GM21367 (cell line): ENCODE data around the gene RTBDN.
A peak's percentile ranks its signal among the peaks of the same experiment; 100 is the strongest.
"Not testable (repeated sequence)": the region's sequence is repeated elsewhere in the genome, so short reads cannot be mapped to it uniquely, and the experiment has no call there.

Source experiments
- ATAC-seq: cut with Tn5 transposase; IDR thresholded peaks from one replicate; pipeline ENCODE4 v1.9.1; 2021; ENCODE audit not compliant: unreplicated experiment

RTBDN gene

DNA sequence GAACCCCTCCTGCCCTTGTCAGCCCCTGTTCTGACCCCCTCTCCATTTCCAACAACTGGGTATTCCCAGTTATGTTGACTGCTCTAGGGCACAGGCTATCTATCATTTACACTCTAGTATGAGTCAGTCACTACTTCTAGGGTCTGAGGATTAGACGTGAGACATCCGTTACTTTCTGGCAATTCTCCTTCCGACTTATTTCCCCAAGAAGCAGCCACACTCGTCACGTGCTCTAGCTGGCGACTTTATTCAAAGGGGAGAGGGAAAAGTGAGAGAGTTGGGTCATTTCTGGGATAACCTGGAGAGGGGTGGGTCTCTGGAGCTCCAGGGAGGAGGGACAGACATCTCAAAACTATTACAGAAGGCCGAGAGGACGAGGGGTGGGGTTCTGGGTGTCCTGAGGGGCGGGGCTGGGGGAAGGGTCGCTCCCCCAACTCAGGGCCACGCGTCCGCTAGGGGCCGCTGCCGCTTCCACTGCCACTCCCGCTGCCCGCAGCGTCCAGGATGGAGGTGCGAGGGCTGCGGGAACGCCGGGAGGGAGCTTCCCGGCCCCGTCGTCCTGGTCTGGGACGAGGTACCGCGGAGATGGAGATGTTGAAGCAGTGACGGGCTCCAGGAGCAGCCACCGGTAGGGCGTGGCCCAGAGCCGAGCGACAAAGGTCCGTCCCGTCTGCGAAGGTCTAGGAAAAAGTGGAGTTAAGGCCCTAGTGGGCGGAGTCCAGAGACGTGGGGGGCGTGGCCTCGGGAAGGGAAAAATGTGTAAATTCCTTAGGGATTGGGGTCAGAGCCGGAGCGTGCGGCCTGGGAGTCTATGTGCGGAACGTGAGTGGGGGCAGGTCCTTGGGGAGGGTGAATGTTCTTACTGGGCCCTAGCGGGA lies 8.9 kb downstream of the RTBDN start:
- no peak for ATAC-seq

DNA sequence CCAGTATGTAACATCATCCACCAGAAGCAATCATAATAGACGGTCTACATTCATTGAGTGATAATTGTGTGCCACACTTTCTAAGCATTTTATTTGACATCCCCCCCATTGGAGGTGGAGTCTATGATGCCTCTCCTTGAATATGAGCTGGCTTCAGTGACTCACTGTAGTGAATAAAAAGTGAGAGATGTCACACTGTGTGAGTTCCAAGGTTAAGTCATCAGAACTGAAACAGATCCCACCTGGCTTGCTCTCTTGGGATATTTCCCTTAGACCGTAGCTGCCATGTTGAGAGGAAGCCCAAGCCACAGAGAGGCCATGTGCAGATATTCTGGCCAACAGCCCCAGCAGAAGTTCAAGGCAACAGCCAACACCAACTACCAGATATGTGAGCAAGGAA lies 12.6 kb downstream of the RTBDN start:
- ATAC-seq: no peak

DNA sequence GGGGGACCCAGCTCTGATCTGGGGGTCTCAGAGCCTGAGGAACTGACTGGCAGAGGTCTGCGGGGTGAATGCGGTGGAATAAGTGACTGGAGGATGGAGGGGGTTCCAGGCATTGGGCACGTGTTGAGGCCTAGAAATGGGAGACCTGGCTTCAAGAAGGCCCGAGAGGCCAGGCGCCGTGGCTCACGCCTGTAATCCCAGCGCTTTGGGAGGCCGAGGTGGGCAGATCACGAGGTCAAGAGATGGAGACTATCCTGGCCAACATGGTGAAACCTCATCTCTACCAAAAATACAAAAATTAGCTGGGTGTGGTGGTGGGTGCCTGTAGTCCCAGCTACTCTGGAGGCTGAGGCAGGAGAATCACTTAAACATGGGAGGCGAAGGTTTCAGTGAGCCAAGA lies 16.6 kb downstream of the RTBDN start:
- not testable (repeated sequence) for ATAC-seq

DNA sequence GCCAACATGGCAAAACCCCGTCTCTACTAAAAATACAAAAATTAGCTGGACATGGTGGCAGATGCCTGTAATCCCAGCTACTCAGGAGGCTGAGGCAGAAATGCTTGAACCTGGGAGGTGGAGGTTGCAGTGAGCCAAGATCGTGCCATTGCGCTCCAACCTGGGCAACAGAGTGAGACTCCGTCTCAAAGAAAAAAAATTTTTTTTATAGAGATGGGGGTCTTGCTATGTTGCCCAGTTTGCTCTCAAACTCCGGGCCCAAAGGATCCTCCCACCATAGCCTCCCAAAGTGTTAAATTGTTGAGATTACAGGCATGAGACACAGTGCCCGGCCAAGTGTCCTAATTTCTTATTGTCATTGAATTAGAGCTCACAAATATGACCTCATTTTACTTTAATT lies 17.2 kb downstream of the RTBDN start:
- ATAC-seq: not testable (repeated sequence)

DNA sequence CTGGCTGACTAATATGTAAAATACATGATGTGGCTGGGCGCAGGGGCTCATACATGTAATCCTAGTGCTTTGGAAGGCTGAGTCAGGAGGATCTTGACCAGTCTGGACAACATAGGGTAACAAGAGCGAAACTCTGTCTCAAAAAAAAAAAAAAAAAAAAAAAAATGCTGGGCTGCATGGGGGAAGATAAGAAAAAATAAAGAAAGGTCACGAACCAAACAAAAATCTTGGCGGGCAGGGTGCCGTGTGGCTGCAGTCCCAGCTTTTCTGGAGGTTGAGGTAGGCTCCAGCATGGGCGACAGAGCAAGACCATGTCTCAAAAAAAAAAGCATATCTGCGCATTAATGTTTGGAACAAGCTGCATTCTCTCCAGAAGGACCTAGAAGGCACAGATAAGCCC lies 19.3 kb downstream of the RTBDN start:
- ATAC-seq: no peak

DNA sequence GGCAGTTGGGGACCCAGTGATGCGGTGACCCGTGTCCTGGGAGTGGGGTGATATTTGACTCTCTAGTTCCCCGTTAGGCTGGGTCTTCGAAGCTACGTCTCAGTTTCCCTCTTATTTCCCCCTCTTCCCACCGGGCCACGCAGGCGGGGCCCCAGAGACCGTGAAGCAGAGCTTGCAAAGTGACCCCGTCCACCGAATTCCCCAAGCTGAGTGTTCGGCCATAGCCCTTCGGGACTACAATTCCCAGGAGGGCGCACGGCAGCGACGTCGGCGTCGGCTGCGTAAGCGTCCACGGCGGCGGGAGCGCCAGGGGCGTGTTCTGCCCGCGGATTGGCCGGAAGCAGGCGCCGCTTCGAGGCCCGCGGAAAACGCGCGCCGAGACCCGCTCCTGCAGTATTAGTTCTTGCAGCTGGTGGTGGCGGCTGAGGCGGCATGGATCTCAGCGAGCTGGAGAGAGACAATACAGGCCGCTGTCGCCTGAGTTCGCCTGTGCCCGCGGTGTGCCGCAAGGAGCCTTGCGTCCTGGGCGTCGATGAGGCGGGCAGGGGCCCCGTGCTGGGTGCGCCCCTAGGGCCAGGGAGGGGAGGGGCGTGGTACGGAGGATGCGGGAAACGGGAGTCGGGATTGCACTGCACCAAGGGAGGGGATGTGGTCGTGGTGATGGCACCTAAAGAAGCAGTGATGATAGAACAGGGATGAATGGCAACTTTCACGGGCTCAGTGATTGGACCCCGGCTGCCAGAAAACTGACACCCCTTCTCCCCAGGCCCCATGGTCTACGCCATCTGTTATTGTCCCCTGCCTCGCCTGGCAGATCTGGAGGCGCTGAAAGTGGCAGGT lies 27.9 kb downstream of the RTBDN start, which contains the start of gene RNASEH2A:
TSS of gene RNASEH2A (plus strand) at position 343 of the 840 bp plus-strand sequence. CDS start at position 433, 90 bp downstream.
- ATAC-seq: peak; percentile 47

DNA sequence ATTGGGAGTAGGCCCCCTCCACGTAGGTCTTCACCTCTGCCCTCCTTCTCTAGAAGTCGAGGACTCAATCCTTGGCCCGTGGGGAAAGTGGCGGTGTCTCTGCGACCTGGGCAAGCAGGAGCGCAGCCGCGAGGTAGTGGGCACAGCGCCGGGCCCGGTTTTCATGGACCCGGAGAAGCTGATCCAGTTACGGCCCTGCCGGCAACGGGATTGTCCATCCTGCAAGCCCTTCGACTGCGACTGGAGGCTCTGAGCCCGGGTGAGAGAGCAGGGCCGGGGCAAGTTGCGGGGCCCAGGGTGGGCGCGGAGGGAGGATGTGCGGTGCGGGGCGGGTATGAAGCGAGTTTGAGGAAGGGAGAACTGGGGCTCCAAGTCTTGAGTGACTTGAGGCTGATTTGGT lies 30.3 kb downstream of the RTBDN start:
- no peak for ATAC-seq

DNA sequence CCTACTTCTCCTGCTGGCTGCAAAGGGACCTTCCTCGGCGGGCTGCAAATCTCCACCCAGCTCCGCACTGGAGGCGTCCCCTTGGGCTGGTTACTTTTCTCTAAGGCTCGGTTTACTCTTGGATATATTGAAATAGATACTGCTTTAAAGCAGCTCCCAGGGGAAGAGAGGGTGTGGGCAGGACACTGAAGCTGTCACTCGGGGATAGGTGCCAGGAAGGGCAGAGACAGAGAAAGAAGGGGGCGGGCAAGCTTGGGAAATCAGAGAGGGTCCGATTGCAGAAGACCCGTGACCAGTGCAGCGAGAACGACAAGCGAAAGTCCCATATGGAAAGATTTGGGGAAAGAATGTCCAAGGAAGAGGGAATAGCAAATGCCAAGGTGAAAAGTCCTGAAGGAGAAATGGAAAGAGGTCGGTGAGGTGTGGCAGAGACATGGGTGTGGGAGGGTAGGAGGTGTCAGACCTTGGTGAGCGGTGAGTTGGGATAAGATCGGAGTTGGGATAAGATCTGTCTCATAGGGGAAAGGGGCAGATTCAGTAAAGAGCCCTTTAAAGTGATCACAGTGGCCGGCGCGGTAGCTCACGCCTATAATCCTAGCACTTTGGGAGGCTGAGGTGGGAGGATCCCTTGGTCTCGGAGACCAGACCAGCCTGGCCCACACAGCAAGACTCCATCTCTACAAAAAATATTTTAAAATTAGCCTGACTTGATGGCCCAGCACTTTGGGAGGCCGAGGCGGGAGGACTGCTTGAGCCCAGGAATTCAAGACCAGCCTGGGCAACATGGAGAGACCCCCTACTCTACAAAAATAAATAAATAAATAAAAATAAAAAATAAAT lies 31.9 kb downstream of the RTBDN start:
- no peak for ATAC-seq

DNA sequence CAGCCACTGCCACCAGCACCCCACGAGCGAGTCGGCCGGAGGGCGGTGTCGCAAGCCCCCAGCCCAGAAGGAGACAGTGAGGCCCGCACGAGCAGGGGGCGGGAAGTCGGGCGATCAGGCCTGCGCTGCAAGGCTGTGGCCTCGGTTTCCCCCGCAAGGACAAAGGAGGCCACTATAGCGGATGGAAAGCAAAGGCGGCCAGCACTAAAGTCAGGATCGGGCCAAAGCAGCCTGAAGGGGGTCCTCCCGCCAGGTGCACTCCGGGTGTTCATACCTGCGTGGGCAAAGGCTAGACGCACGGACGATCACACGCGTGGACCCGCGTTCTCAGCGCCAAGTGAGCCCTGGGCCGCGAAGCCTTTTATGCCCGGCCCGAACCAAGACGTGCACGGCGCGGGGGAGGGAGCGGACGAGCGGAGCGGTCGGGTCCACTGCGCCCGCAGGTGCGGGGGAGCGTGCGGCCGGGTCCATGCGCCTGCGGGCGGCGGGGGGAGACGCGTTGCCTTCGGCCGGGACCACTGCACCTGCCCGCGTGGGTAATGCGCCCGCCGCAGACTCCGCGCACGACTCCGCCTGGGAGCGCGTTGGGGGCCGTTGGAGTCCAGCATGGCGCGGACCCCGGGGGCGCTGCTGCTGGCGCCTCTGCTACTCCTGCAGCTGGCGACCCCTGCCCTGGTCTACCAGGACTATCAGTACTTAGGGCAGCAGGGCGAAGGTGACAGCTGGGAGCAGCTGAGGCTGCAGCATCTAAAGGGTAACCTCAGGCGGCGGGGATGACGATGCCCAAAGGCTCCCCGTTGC lies 32.7 kb downstream of the RTBDN start, which contains the start of the genes PRDX2 and THSD8:
TSS of gene PRDX2 (minus strand) at position 335 of the 801 bp plus-strand sequence. CDS start 539 bp downstream, outside the sequence.
TSS of gene THSD8 (plus strand) at position 604 of the 801 bp plus-strand sequence. CDS start at position 607, 3 bp downstream.
- no peak for ATAC-seq

DNA sequence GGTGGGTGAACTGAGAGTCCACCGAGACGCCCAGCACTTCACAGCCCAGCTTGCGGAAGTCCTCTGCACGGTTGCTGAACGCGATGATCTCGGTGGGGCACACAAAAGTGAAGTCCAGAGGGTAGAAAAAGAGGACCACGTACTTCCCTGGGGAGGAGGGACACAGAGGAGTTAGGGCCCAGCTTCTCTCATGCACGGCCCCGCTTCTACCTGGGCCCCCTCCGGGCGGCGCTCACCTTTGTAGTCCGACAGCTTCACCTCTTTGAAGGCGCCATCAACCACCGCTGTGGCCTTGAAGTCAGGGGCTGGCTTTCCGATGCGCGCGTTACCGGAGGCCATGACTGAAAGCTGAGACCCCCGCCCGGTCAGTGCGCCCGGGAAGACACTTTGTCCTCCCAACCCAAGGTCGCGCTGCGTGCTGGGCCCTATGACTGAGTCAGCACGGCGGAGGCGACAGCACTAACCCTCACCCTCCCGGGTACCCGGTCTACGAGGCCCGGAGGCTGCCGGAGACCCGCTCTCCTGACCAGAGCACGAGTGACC lies 33.4 kb downstream of the RTBDN start:
- ATAC-seq: no peak

DNA sequence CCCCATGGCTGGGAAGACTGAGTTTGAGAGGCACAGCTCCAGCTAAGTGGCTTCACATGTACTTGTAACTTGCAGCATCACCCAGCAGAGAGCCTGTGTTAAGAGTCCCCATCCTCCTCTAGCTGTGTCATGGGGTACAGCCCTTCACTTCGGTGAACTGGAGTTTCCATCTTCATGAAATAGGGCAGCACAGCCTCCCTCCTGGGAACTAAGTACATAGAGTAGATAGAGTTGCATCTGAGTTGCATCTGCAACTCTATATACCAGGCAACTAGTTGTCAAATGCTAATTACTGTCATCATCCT lies 34.0 kb downstream of the RTBDN start:
- ATAC-seq: no peak

DNA sequence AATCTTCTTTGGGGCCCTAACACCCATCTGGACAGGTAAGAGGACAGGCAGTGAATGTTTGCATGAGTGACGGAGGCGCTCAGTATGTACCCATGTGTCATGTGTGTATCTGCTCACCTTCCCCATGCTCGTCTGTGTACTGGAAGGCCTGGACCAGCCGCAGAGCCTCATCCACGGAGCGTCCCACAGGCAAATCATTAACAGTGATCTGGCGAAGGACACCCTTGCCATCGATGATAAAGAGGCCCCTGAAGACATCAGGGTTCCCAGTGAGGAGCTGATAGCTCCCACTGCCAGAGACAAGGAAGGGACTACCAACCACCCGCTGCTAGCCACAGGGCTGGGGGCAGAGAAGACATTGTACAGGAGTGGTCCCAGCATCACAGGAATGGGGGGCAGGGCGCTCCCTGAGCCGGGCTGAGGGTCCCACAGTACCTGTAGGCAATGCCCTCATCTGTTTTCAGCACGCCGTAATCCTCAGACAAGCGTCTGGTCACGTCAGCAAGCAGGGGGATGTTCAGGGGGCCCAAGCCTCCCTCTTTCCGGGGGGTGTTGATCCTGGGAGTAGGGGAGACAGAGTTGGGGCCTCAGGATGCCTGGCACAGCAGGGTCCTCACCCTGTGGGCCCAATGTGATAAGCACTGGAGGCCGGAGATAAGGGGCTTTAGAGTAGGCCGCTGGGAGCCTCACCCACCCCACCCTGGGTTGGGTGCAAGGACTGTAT lies 34.5 kb downstream of the RTBDN start:
- ATAC-seq: no peak

DNA sequence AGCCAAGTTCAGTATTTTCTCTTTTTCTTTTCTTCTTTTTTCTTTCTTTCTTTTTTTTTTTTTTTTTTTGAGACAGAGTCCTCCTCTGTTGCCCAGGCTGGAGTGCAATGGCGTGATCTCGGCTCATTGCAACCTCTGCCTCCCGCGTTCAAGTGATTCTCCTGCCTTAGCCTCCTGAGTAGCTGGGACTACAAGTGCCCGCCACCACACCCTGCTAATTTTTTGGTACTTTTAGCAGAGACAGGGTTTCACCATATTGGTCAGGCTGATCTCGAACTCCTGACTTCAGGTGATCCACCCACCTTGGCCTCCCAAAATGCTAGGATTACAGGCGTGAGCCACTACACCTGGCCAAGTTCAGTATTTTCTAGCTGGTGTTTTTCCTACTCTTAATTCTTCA lies 36.8 kb downstream of the RTBDN start:
- ATAC-seq: not testable (repeated sequence)

DNA sequence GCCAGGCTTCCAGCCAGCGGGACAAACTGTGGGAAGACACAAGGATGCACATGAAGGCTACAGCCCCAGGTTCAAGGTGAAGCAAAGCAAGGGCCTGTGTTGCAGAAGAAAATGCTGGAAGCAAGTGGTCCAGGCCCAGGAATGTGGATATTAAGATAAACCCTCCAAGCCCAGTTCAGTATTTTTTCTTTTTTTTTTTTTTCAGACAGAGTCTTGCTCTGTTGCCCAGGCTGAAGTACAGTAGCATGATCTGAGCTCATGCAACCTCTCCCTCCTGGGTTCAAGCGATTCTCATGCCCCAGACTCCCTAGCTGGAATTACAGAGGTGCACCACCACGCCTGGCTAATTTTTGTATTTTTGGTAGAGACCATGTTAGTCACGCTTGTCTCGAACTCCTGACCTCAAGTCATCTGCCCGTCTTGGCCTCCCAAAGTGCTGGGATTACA lies 37.2 kb downstream of the RTBDN start:
- no peak for ATAC-seq

DNA sequence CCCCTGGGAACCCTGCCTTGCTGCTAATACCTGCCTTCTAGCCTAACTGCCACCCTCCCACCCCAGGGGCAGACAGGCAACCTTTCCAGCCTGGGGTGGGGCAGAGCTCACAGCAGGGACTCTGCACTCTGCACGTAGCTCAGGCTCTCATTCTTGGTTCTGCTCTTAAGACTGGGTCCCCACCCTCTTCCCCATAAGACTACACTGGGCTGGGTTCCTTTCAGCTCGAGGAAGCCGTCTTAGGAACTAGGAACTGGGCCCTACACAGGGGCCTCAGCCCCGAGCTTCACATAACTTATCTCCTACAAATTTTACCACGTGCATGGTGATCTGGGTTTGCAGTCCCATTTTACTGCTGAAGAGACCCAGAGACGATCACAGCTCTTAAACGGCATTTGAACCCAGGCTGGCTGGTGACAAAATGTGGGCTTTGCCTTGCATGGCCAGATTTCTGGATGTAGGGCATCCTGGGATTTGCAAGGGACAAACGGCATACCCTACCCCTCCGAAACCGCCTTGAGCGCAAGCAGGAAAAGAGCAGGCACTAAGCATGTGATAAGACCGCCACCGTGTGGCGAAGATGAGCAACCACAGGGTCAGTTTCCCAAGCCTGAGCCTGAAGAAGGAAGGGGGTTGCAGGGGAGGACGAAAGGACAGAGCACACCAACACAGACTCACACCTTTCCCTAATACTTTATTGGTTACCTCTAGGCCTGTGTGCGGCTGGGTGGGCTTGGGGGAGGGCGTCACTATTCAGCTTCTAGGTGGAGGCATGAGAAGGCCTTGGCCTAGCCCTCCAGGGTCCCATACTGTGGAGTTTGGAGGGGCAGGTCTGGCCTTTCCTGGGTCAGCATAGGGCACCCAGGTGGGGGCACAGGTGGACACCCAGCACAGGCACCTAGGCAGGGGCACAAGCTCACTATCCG lies 38.0 kb downstream of the RTBDN start:
- ATAC-seq: no peak

DNA sequence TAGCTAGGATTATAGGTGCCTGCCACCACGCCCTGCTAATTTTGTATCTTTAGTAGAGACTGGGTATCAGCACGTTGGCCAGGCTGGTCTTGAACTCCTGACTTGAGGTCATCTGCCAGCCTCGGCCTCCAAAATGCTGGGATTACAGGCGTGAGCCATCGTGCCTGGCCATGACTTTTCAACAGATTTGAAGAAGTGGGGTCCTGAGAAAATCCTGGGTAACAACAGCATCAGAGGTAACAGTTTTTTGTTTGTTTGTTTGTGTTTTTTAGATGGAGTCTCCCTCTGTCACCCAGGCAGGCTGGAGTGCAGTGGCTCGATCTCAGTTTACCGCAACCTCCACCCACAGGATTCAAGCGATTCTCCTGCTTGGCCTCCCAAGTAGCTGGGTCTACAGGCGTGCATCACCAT lies 39.4 kb downstream of the RTBDN start:
- no peak for ATAC-seq

DNA sequence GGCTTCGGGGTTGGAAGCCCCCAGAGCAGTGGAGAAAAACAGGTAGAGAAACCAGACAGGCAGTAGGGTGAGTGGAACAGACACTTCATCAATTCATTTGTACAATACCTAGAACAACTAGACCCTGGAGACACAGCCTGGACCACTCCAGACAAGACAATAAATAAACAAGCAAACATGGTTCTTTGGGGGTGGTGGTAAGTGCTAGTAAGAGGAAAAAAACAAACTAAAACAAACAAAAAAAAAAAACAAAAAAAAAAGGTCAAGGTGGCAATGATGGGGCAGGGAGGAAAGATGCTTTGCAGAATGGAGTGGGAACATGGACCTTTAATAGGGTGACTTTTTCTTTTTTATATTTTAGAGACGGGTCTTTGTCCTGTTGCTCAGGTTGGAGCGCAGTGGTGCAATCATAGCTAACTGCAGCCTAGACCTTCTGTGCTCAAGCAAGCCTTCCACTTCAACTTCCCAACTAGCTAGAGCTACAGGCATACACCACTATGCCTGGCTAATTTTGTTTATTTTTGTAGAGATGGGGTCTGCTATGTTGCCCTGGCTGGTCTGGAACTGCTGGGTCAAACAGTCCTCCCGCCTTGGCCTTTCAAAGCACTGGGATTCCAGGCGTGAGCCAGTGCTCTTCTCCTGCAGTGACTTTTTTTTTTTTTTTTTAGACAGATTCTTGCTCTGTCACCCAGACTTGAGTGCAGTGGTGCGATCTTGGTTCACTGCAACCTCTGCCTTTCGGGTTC lies 40.0 kb downstream of the RTBDN start:
- no peak for ATAC-seq
